Keratinocyte (primary cell): ENCODE data around the gene MFSD2A. TPM values are rescaled to one million over a fixed set of nuclear protein-coding genes. Genes with fewer than 3 reads are reported as not detected.
A peak's percentile ranks its signal among the peaks of the same experiment; 100 is the strongest.

Experiments
- DNase-seq: peaks from one replicate; pipeline ENCODE4 v3.0.0-alpha.2; 2011; ENCODE audit warnings: low read depth, missing footprints, low spot score
- FAIRE-seq: peaks from 2 replicates; lab custom pipeline; 2011; peaks lifted over from hg19 to GRCh38; lab: Jason Lieb, UNC
- H2AFZ ChIP-seq: 2 replicates; pipeline ENCODE4 v1.6.0; 2012; ENCODE audit warnings: low read length, control low read depth, inconsistent platforms; ENCODE audit not compliant: control insufficient read depth
- H3K27ac ChIP-seq: 2 replicates; pipeline ENCODE4 v1.5.1; 2011; ENCODE audit warnings: low read length; ENCODE audit not compliant: control insufficient read depth, insufficient read depth
- H3K27me3 ChIP-seq: 3 replicates; pipeline ENCODE4 v1.6.0; 2011; ENCODE audit warnings: low read length; ENCODE audit not compliant: control insufficient read depth, insufficient read depth; ENCODE audit errors: extremely low read depth
- H3K36me3 ChIP-seq, 2 experiments: 2 replicates in 1 of 2; 3 replicates in 1 of 2; pipeline ENCODE4 v1.5.1; 2011; ENCODE audit warnings: low read length in 2 of 2, mild to moderate bottlenecking in 1 of 2; ENCODE audit not compliant: control insufficient read depth in 2 of 2, insufficient read depth in 2 of 2; ENCODE audit errors: extremely low read depth in 1 of 2
- H3K4me1 ChIP-seq: 3 replicates; pipeline ENCODE4 v1.5.1; 2011; ENCODE audit warnings: low read length; ENCODE audit not compliant: control insufficient read depth, insufficient read depth; ENCODE audit errors: extremely low read depth
- H3K4me2 ChIP-seq: 3 replicates; pipeline ENCODE4 v1.6.0; 2011; ENCODE audit warnings: low read depth, low read length; ENCODE audit not compliant: control insufficient read depth, insufficient read depth; ENCODE audit errors: extremely low read depth
- H3K4me3 ChIP-seq, 3 experiments: fragments of 200-600 bp in 1 of 3; sonication (generic) in 1 of 3; 2 replicates in 2 of 3; 3 replicates in 1 of 3; pipeline ENCODE4 v1.5.1; 2011 to 2016; ENCODE audit warnings: low read length in 3 of 3, mild to moderate bottlenecking in 3 of 3, control low read depth in 2 of 3, inconsistent platforms in 1 of 3, low read depth in 1 of 3, mixed read lengths in 1 of 3, mixed run types in 1 of 3, moderate library complexity in 1 of 3; ENCODE audit not compliant: control insufficient read depth in 2 of 3, insufficient read depth in 2 of 3; ENCODE audit errors: extremely low read depth in 1 of 3
- H3K79me2 ChIP-seq: 2 replicates; pipeline ENCODE4 v1.6.0; 2012; ENCODE audit warnings: low read length; ENCODE audit not compliant: control insufficient read depth, insufficient read depth
- H3K9ac ChIP-seq: 3 replicates; pipeline ENCODE4 v1.6.0; 2011; ENCODE audit warnings: low read length; ENCODE audit not compliant: control insufficient read depth, insufficient read depth; ENCODE audit errors: extremely low read depth
- H3K9me1 ChIP-seq: 3 replicates; pipeline ENCODE4 v1.6.0; 2011; ENCODE audit warnings: low read length; ENCODE audit not compliant: control insufficient read depth, insufficient read depth; ENCODE audit errors: extremely low read depth
- H3K9me3 ChIP-seq: 2 replicates; pipeline ENCODE4 v1.5.1; 2012; ENCODE audit warnings: low read depth, low read length; ENCODE audit not compliant: control insufficient read depth
- H4K20me1 ChIP-seq: 3 replicates; pipeline ENCODE4 v1.6.0; 2011; ENCODE audit warnings: low read length; ENCODE audit not compliant: control insufficient read depth, insufficient read depth; ENCODE audit errors: extremely low read depth
- CTCF ChIP-seq, 3 experiments: IDR thresholded peaks in 1 of 3; conservative IDR thresholded peaks in 1 of 3; optimal IDR thresholded peaks in 1 of 3; 2 replicates in 2 of 3; 3 replicates in 1 of 3; pipeline versions ENCODE3 to v1.5.1; 2011; ENCODE audit warnings: low read length in 3 of 3, mild to moderate bottlenecking in 3 of 3, moderate library complexity in 2 of 3, control low read depth in 1 of 3, inconsistent platforms in 1 of 3; ENCODE audit not compliant: insufficient read depth in 2 of 3; ENCODE audit errors: extremely low read depth in 1 of 3
- EZH2 ChIP-seq: IDR thresholded peaks from one replicate; pipeline ENCODE4 v1.6.1; 2012; ENCODE audit warnings: inconsistent platforms, mild to moderate bottlenecking, low read length, moderate library complexity
- dilution Hi-C: fragments of 300-500 bp; cut with MboI; formaldehyde crosslinking; loops from one replicate; pipeline ENCODE4 v1.7.0; 2020; ENCODE audit warnings: low sequenced_read_pairs; ENCODE audit not compliant: extremely low pct_ligation_motif_present
- polyA minus RNA-seq, 3 experiments: library from RNA; depleted of rRNA, polyadenylated mRNA; stranded (reverse); fragments of >200 nt; gene quantifications; 1 replicate in 1 of 3; 2 replicates in 1 of 3; 3 replicates in 1 of 3; pipeline ENCODE4 v1.2.3, GENCODE V29; 2011
- polyA plus RNA-seq, 5 experiments: library from polyadenylated mRNA; depleted of rRNA in 3 of 5; stranded (reverse) in 3 of 5; stranded (forward) in 1 of 5; unstranded in 1 of 5; fragments of >200 nt; gene quantifications; 1 replicate in 1 of 5; 2 replicates in 3 of 5; 3 replicates in 1 of 5; pipeline versions ENCODE4 v1.2.1 to v1.2.3, GENCODE V29; 2011 to 2012; ENCODE audit warnings: missing spikeins in 2 of 5, low read depth in 1 of 5, low replicate concordance in 1 of 5

Gene MFSD2A
- polyA plus RNA-seq (50.1 to 62.5 TPM (median 57.0 TPM) in 3 replicates), polyA minus RNA-seq (59.1 to 118 TPM (median 79.8 TPM) in 3 replicates)
- 12.6 TPM for polyA plus RNA-seq (2011; ENCODE audit: low read depth)
- polyA plus RNA-seq (2011; cell fraction: cytosol; rRNA removed), result 27.3 and 32.3 TPM in 2 replicates
- 199 and 235 TPM in 2 replicates for polyA plus RNA-seq (2011; cell fraction: nucleus; rRNA removed)
- polyA plus RNA-seq (2012; ENCODE audit: low replicate concordance), result 33.2 and 47.8 TPM in 2 replicates
- polyA minus RNA-seq (2011; cell fraction: cytosol; rRNA and poly(A)+ RNA removed), result 25.9 TPM
- 60.7 and 73.3 TPM in 2 replicates for polyA minus RNA-seq (2011; cell fraction: nucleus; rRNA and poly(A)+ RNA removed)

DNA sequence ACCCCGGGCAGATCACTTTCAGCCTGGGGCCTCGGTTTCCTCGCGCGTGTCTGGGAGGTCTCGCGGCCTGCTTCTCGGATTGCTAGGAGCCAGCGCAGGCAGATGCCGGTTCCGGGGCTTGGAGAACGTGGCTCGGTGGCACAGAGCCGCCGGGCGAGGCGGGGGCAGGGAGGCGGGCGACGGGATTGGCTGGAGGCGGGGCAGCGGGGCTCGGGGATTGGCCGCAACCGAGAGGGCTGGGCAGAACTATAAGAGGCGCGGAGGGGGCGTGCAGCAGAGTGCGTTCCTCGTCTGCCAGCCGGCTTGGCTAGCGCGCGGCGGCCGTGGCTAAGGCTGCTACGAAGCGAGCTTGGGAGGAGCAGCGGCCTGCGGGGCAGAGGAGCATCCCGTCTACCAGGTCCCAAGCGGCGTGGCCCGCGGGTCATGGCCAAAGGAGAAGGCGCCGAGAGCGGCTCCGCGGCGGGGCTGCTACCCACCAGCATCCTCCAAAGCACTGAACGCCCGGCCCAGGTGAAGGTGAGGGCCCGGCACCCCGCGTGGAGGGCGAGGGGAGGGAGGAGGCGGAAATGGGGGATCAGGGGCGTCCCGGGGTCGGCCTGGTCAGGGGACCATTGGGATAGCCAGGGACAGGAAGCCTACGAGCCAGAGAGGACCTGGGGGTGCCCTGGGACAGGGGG is at the start of gene MFSD2A:
MFSD2A (plus strand) TSS at position 276 of the 677 bp plus-strand sequence; CDS start at position 424, 148 bp downstream.
- peak within 1 kb of the TSS; percentile 93 to 99 (median 96) for H3K4me3 ChIP-seq
- H3K9me1 ChIP-seq, result peaks cover 8% of the 10 kb centered on the region
- dilution Hi-C loops, result no loop called here
- H3K27ac ChIP-seq, result peak within 1 kb of the TSS; percentile 90
- FAIRE-seq (peak; percentile 39), DNase-seq (peak; percentile 79)
- no peaks in the 10 kb centered on the region for H3K9me3 ChIP-seq
- peaks cover 17% of the 10 kb centered on the region for H4K20me1 ChIP-seq
- H3K27me3 ChIP-seq, result no peaks in the 10 kb centered on the region
- peak within 1 kb of the TSS; percentile 47 for H2AFZ ChIP-seq
- H3K4me2 ChIP-seq, result peak within 1 kb of the TSS; percentile 87
- peaks cover 40% of the 10 kb centered on the region for H3K79me2 ChIP-seq
- peak within 1 kb of the TSS; percentile 93 for H3K9ac ChIP-seq
- H3K36me3 ChIP-seq, result peaks cover 12 to 24% of the 10 kb centered on the region in 2 experiments
- peaks cover 46% of the 10 kb centered on the region for H3K4me1 ChIP-seq
- TF ChIP-seq CTCF (optimal IDR thresholded peaks at IDR 0.05 in 1 of 3, IDR thresholded peaks at IDR 0.05 in 1 of 3, conservative IDR thresholded peaks at IDR 0.05 in 1 of 3; ENCODE audit: extremely low read depth in 1 of 3, insufficient read depth in 2 of 3, low read length in 3 of 3), result no peak
- TF ChIP-seq EZH2, result no peak

GRCh38 chr1:39905172-39905571 is 49.8 kb upstream of the MFSD2A start:
- no peak overlapping the region for H2AFZ ChIP-seq
- no peak overlapping the region for H3K4me2 ChIP-seq
- no peaks in the 10 kb centered on the region for H3K9me3 ChIP-seq
- no peaks in the 10 kb centered on the region for H3K79me2 ChIP-seq
- H3K27ac ChIP-seq, result no peak overlapping the region
- H3K9ac ChIP-seq, result no peak overlapping the region
- no peaks in the 10 kb centered on the region for H3K9me1 ChIP-seq
- no peaks in the 10 kb centered on the region for H3K27me3 ChIP-seq
- H3K4me3 ChIP-seq, result no peak overlapping the region
- dilution Hi-C loops, result no loop called here
- FAIRE-seq, result no peak
- H4K20me1 ChIP-seq, result peaks cover 2% of the 10 kb centered on the region
- no peak for TF ChIP-seq CTCF (optimal IDR thresholded peaks at IDR 0.05 in 1 of 3, IDR thresholded peaks at IDR 0.05 in 1 of 3, conservative IDR thresholded peaks at IDR 0.05 in 1 of 3; ENCODE audit: extremely low read depth in 1 of 3, insufficient read depth in 2 of 3, low read length in 3 of 3)
- no peak for TF ChIP-seq EZH2
- no peaks in the 10 kb centered on the region for H3K36me3 ChIP-seq
- peaks cover 6% of the 10 kb centered on the region for H3K4me1 ChIP-seq
- no peak for DNase-seq
